Adrenal gland (tissue), 12 donors: ENCODE data around the gene CSPG4. TPM values are rescaled to one million over a fixed set of nuclear protein-coding genes. Genes with fewer than 3 reads are reported as not detected.
A peak's percentile ranks its signal among the peaks of the same experiment; 100 is the strongest.

Experiments used
- DNase-seq, 7 donors: peaks; one replicate each; pipeline ENCODE4 v3.0.0-alpha.2; 2019 to 2020
- H3K27ac ChIP-seq, 5 donors: fragments of 200-600 bp; sonication (generic) in 4 of 5; 1 replicate in 3 of 5; 2 replicates in 2 of 5; pipeline versions ENCODE4 v1.5.1 to v1.8.0; 2016 to 2020; ENCODE audit warnings: mild to moderate bottlenecking in 1 of 5
- H3K27me3 ChIP-seq: fragments of 200-600 bp; 2 replicates; pipeline ENCODE4 v1.8.0; 2021
- H3K36me3 ChIP-seq, 2 donors: fragments of 200-600 bp; replicated peaks in 1 of 2; 1 replicate in 1 of 2; 2 replicates in 1 of 2; pipeline versions ENCODE4 v1.5.1 to v1.8.0; 2018 to 2022
- H3K4me1 ChIP-seq, 2 donors: fragments of 200-600 bp; replicated peaks in 1 of 2; 1 replicate in 1 of 2; 2 replicates in 1 of 2; pipeline versions ENCODE4 v1.5.1 to v1.8.0; 2018 to 2021
- H3K4me3 ChIP-seq, 4 donors: fragments of 200-600 bp; sonication (generic) in 3 of 4; one replicate each; pipeline ENCODE4 v1.5.1; 2016 to 2018
- H3K9me3 ChIP-seq, 3 donors: fragments of 200-600 bp; sonication (generic) in 1 of 3; replicated peaks in 1 of 3; 1 replicate in 2 of 3; 2 replicates in 1 of 3; pipeline versions ENCODE4 v1.5.1 to v1.8.0; 2016 to 2021
- POLR2A ChIP-seq, 2 donors: fragments of 450-650 bp; IDR thresholded peaks; one replicate each; pipeline ENCODE4 v1.6.1; 2017; ENCODE audit warnings: antibody characterized with exemption in 2 of 2, mild to moderate bottlenecking in 2 of 2, moderate library complexity in 1 of 2
- WGBS, 4 donors: extraction: QIAGEN DNeasy Blood & Tissue Kit in 2 of 4; methylation state at CpG; one replicate each; pipeline versions ENCODE4 v1.1.5 to v1.1.7; 2013 to 2017; 5-methylcytosine and 5-hydroxymethylcytosine counted together
- intact Hi-C, 2 donors: fragments of 100-400 bp; cut with DNase I; formaldehyde crosslinking; loops; one replicate each; pipeline versions ENCODE4 v1.14.1 to v1.15.0; 2022 to 2023
- polyA plus RNA-seq, 3 donors: library from polyadenylated mRNA; stranded (reverse); fragments of 200-250 nt in 2 of 3; fragments of 350-450 nt in 1 of 3; fragmentation: Illumina TruSeq in 1 of 3; extraction: RNeasy Lipid Tissue Mini Kit (QIAGEN cat#74804) in 1 of 3; gene quantifications; one replicate each; pipeline ENCODE4 v1.2.3, GENCODE V29; 2013 to 2014
- total RNA-seq, 9 donors: library from RNA; depleted of rRNA in 4 of 9; stranded (reverse); fragments of >200 nt in 4 of 9; fragments of 120-200 nt in 1 of 9; fragmentation: NEBNext Ultra II Directional in 1 of 9; extraction: Animal tissue kit (Norgen Biotek cat#: 25700) in 1 of 9; gene quantifications; one replicate each; pipeline versions ENCODE4 v1.1.0 to v1.2.4, GENCODE V29; 2013 to 2023
- TF ChIP-seq, protein P1 (sequence below), 6 experiments: fragments of 450-650 bp in 4 of 6; fragments of 200-600 bp in 2 of 6; sonication (generic) in 1 of 6; IDR thresholded peaks; 1 replicate in 5 of 6; 2 replicates in 1 of 6; pipeline versions ENCODE4 v1.5.1 to v1.8.0; 2016 to 2021; ENCODE audit warnings: antibody characterized with exemption in 6 of 6, mild to moderate bottlenecking in 2 of 6, moderate library complexity in 1 of 6
- donor health status: healthy with polysubstance abuse.
- donor health status: Bipolar disorder and iron deficiency.
- donor health status: DM: yes; HTN: yes; CAD: no.
- donor health status: DM: no; HTN: no; CAD: no.
- donor health status: DM: no; HTN: no; CAD: no.
- donor health status: DM: yes; HTN: yes; CAD: no.

Gene CSPG4
- total and polyA plus RNA-seq, 12 donors = 0.55 to 6.6 (median 2.8) TPM

DNA sequence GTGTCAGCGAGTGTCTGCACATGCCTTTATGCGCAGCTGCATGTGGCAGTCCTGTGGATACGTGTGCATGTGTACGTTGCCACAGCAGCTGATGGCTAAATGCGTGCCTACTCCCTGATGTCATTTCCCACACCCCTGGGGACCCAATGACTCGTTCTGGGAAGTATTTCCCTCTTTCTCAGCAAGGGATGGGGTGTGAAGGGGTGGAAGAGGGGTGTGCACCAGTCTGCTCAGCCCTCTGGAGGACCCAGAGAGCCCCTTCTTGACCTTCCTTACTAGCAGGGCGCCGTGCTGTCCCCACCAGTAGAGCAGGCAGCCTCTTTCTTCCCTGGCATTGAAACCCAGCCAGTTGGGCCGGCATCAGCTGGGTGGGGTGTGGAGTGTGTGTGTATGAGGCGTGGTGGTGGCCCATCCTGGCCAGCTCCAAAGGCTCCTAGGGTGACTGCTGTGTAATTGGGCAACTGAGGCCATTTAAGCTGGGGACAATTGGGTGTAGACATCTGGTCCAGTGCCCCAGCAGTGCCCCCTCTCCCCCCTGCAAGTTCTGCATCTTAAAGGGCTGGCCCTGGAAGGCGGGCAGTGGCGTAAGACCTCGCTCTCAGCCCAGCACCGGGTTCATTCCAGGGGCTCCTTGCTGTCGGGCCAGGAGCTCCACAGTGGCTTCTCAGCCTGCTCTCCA lies 45.7 kb downstream of the CSPG4 start:
- TF ChIP-seq, protein P1, sequence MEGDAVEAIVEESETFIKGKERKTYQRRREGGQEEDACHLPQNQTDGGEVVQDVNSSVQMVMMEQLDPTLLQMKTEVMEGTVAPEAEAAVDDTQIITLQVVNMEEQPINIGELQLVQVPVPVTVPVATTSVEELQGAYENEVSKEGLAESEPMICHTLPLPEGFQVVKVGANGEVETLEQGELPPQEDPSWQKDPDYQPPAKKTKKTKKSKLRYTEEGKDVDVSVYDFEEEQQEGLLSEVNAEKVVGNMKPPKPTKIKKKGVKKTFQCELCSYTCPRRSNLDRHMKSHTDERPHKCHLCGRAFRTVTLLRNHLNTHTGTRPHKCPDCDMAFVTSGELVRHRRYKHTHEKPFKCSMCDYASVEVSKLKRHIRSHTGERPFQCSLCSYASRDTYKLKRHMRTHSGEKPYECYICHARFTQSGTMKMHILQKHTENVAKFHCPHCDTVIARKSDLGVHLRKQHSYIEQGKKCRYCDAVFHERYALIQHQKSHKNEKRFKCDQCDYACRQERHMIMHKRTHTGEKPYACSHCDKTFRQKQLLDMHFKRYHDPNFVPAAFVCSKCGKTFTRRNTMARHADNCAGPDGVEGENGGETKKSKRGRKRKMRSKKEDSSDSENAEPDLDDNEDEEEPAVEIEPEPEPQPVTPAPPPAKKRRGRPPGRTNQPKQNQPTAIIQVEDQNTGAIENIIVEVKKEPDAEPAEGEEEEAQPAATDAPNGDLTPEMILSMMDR (IDR thresholded peaks at IDR 0.05) = no peak
- TF ChIP-seq POLR2A (IDR thresholded peaks at IDR 0.05) = no peak
- intact Hi-C loops = no loop called here
- 63 to 80% (median 71%) methylated on average over 2 to 15 of the region's 15 CpGs for WGBS, 4 donors
- no peaks in the 10 kb centered on the region for H3K36me3 ChIP-seq
- no peak overlapping the region for H3K4me3 ChIP-seq
- H3K4me1 ChIP-seq = peaks cover 0 to 7% of the 10 kb centered on the region in 2 donors
- H3K9me3 ChIP-seq = no peaks in the 10 kb centered on the region
- no peak for DNase-seq
- peak overlapping the region in 2 of 5 donors; percentile 8 to 52 for H3K27ac ChIP-seq
- H3K27me3 ChIP-seq = no peaks in the 10 kb centered on the region

- Histone ChIP-seq H3K36me3 (no peaks in the 10 kb centered on the region), H3K9me3 (no peaks in the 10 kb centered on the region), H3K4me1 (peaks cover 0 to 20% of the 10 kb centered on the region in 2 donors), H3K4me3 (no peak overlapping the region), H3K27ac (no peak overlapping the region), H3K27me3 (no peaks in the 10 kb centered on the region)
- WGBS, 4 donors = 72 to 79% (median 74%) methylated on average over 6 to 11 of the region's 11 CpGs
- intact Hi-C loops = no loop called here
- TF ChIP-seq, protein P1 (IDR thresholded peaks at IDR 0.05) = no peak
- TF ChIP-seq POLR2A (IDR thresholded peaks at IDR 0.05) = no peak
- no peak for DNase-seq
Observed at GRCh38 chr15:75663931-75664421, 48.7 kb downstream of the CSPG4 start.

- 74 to 93% (median 86%) methylated on average over 4 to 9 of the region's 9 CpGs for WGBS, 4 donors
- DNase-seq = no peak
- peaks cover 0 to 8% of the 10 kb centered on the region in 2 donors for H3K36me3 ChIP-seq
- TF ChIP-seq, protein P1 (IDR thresholded peaks at IDR 0.05) = no peak
- TF ChIP-seq POLR2A (IDR thresholded peaks at IDR 0.05) = no peak
- H3K27ac ChIP-seq = peak overlapping the region in 1 of 5 donors; percentile 34
- H3K27me3 ChIP-seq = no peaks in the 10 kb centered on the region
- H3K9me3 ChIP-seq = no peaks in the 10 kb centered on the region
- intact Hi-C loops = no loop called here
- peaks cover 0 to 20% of the 10 kb centered on the region in 2 donors for H3K4me1 ChIP-seq
- H3K4me3 ChIP-seq = no peak overlapping the region
Observed at GRCh38 chr15:75662823-75663519, 49.7 kb downstream of the CSPG4 start.

DNA sequence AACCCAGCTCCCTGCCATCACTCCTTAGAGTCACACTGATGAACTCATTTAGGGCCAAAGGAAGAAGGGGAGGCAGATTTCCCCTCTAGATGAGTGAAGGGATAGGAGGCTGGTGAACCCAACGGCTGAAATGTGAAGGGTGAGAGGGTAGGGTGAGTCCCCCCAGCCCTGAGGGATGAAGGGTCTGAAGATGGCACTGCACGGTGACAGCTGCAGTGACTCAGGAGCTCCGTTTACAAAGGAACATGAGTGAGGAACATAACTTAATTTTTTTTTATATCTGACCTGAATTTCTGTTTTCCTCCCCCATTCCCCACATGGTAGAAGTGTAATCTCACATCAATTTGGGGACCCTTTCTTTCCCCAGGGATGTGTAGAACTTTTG lies 50.9 kb downstream of the CSPG4 start:
- H3K27ac ChIP-seq = peak overlapping the region in 4 of 5 donors; percentile 40 to 85 (median 72)
- H3K4me3 ChIP-seq = no peak overlapping the region
- no peaks in the 10 kb centered on the region for H3K27me3 ChIP-seq
- no peaks in the 10 kb centered on the region for H3K9me3 ChIP-seq
- TF ChIP-seq, protein P1 (IDR thresholded peaks at IDR 0.05) = no peak
- no peak for TF ChIP-seq POLR2A (IDR thresholded peaks at IDR 0.05)
- H3K4me1 ChIP-seq = peaks cover 0 to 17% of the 10 kb centered on the region in 2 donors
- intact Hi-C loops = no loop called here
- DNase-seq = no peak
- 62 to 77% (median 70%) methylated on average over 3 of the region's 3 CpGs for WGBS, 4 donors
- H3K36me3 ChIP-seq = peaks cover 0 to 18% of the 10 kb centered on the region in 2 donors
